HUES64 (cell line): ENCODE measurements around the gene PLEKHA5.

Experiments used
- H3K27ac ChIP-seq: 2 replicates; pipeline ENCODE4 v1.7.0; 2013; ENCODE audit warnings: low read depth, low read length, inconsistent platforms
- H3K27me3 ChIP-seq: 2 replicates; pipeline ENCODE4 v1.6.1; 2013; ENCODE audit warnings: mild to moderate bottlenecking, low read length; ENCODE audit not compliant: insufficient read depth
- H3K36me3 ChIP-seq: 2 replicates; pipeline ENCODE4 v1.6.1; 2013; ENCODE audit warnings: mild to moderate bottlenecking, low read length; ENCODE audit not compliant: insufficient read depth
- H3K4me1 ChIP-seq: 2 replicates; pipeline ENCODE4 v1.6.1; 2013; ENCODE audit warnings: mild to moderate bottlenecking, low read length, moderate library complexity; ENCODE audit not compliant: insufficient read depth
- H3K4me3 ChIP-seq: 2 replicates; pipeline ENCODE4 v1.5.1; 2013; ENCODE audit warnings: mild to moderate bottlenecking, low read length, moderate library complexity
- H3K9ac ChIP-seq: 2 replicates; pipeline ENCODE4 v1.6.1; 2013; ENCODE audit warnings: mild to moderate bottlenecking, low read depth, low read length
- H3K9me3 ChIP-seq: 2 replicates; pipeline ENCODE4 v1.6.1; 2013; ENCODE audit warnings: low read depth, low read length; ENCODE audit not compliant: insufficient read depth
- WGBS: fragments of 150-250, 120-280 bp; methylation state at CpG from one replicate; pipeline ENCODE4 v1.1.7; 2013; ENCODE audit warnings: missing lambda C conversion rate; 5-methylcytosine and 5-hydroxymethylcytosine counted together

The PLEKHA5 gene

GRCh38 chr12:19186722-19187661, 57.5 kb downstream of the PLEKHA5 start:
- 85% methylated on average over 3 of the region's 4 CpGs for WGBS
- H3K9ac ChIP-seq: no peak overlapping the region
- H3K36me3 ChIP-seq: 0 out of 2 replicates have a peak, but pooled peaks cover 3% of the 10 kb centered on the region
- H3K27me3 ChIP-seq: no peaks in the 10 kb centered on the region
- H3K27ac ChIP-seq: peak overlapping the region; percentile 93
- no peak overlapping the region for H3K4me3 ChIP-seq
- H3K4me1 ChIP-seq: peaks cover 83% of the 10 kb centered on the region
- H3K9me3 ChIP-seq: no peaks in the 10 kb centered on the region

- H3K9me3 ChIP-seq: no peaks in the 10 kb centered on the region
- H3K27ac ChIP-seq: 0 out of 2 replicates have a peak overlapping the region, but pooled peaks have one; percentile 18
- H3K9ac ChIP-seq: no peak overlapping the region
- H3K36me3 ChIP-seq: 0 out of 2 replicates have a peak, but pooled peaks cover 3% of the 10 kb centered on the region
- H3K27me3 ChIP-seq: no peaks in the 10 kb centered on the region
- no peak overlapping the region for H3K4me3 ChIP-seq
- WGBS: 60% methylated on average over 1 of the region's 1 CpG
- H3K4me1 ChIP-seq: peaks cover 68% of the 10 kb centered on the region
Measured at GRCh38 chr12:19189522-19189921, 60.0 kb downstream of the PLEKHA5 start.

- H3K27ac ChIP-seq: peak overlapping the region; percentile 57; the same call in 1 of the 2 replicates
- 0 out of 2 replicates have a peak, but pooled peaks cover 3% of the 10 kb centered on the region for H3K36me3 ChIP-seq
- H3K4me1 ChIP-seq: peaks cover 64% of the 10 kb centered on the region
- no peak overlapping the region for H3K4me3 ChIP-seq
- no peaks in the 10 kb centered on the region for H3K27me3 ChIP-seq
- no peak overlapping the region for H3K9ac ChIP-seq
- no peaks in the 10 kb centered on the region for H3K9me3 ChIP-seq
- WGBS: 90% methylated on average over 2 of the region's 2 CpGs
Measured at GRCh38 chr12:19190292-19191031, 60.9 kb downstream of the PLEKHA5 start.

GRCh38 chr12:19191089-19191488, 61.6 kb downstream of the PLEKHA5 start:
- no peak overlapping the region for H3K27ac ChIP-seq
- no peaks in the 10 kb centered on the region for H3K27me3 ChIP-seq
- H3K9ac ChIP-seq: no peak overlapping the region
- no peak overlapping the region for H3K4me3 ChIP-seq
- no peaks in the 10 kb centered on the region for H3K9me3 ChIP-seq
- 86% methylated on average over 1 of the region's 1 CpG for WGBS
- 0 out of 2 replicates have a peak, but pooled peaks cover 3% of the 10 kb centered on the region for H3K36me3 ChIP-seq
- peaks cover 59% of the 10 kb centered on the region for H3K4me1 ChIP-seq

GRCh38 chr12:19191563-19191962, 62.0 kb downstream of the PLEKHA5 start:
- Histone ChIP-seq H3K27me3 (no peaks in the 10 kb centered on the region), H3K36me3 (0 out of 2 replicates have a peak, but pooled peaks cover 3% of the 10 kb centered on the region), H3K4me1 (peaks cover 59% of the 10 kb centered on the region), H3K27ac (no peak overlapping the region), H3K9ac (no peak overlapping the region), H3K9me3 (no peaks in the 10 kb centered on the region), H3K4me3 (no peak overlapping the region)
- 93% methylated on average over 5 of the region's 5 CpGs for WGBS

- no peak overlapping the region for H3K27ac ChIP-seq
- H3K4me3 ChIP-seq: no peak overlapping the region
- H3K9ac ChIP-seq: no peak overlapping the region
- WGBS: 83% methylated on average over 1 of the region's 1 CpG
- H3K27me3 ChIP-seq: no peaks in the 10 kb centered on the region
- H3K9me3 ChIP-seq: no peaks in the 10 kb centered on the region
- H3K4me1 ChIP-seq: peaks cover 57% of the 10 kb centered on the region
- H3K36me3 ChIP-seq: 0 out of 2 replicates have a peak, but pooled peaks cover 3% of the 10 kb centered on the region
Measured at GRCh38 chr12:19192710-19193109, 63.2 kb downstream of the PLEKHA5 start.

GRCh38 chr12:19194963-19195362, 65.4 kb downstream of the PLEKHA5 start:
- no peaks in the 10 kb centered on the region for H3K9me3 ChIP-seq
- no peaks in the 10 kb centered on the region for H3K27me3 ChIP-seq
- H3K4me3 ChIP-seq: no peak overlapping the region
- H3K36me3 ChIP-seq: no peaks in the 10 kb centered on the region
- peaks cover 60% of the 10 kb centered on the region for H3K4me1 ChIP-seq
- no peak overlapping the region for H3K9ac ChIP-seq
- WGBS: 94% methylated on average over 3 of the region's 4 CpGs
- no peak overlapping the region for H3K27ac ChIP-seq

- Histone ChIP-seq H3K4me3 (no peak overlapping the region), H3K9me3 (no peaks in the 10 kb centered on the region), H3K9ac (no peak overlapping the region), H3K36me3 (no peaks in the 10 kb centered on the region), H3K27me3 (no peaks in the 10 kb centered on the region), H3K27ac (no peak overlapping the region), H3K4me1 (peaks cover 51% of the 10 kb centered on the region)
- 66% methylated on average over 6 of the region's 6 CpGs for WGBS
Measured at GRCh38 chr12:19196959-19197630, 67.6 kb downstream of the PLEKHA5 start.

GRCh38 chr12:19198272-19198671, 68.7 kb downstream of the PLEKHA5 start:
- no peak overlapping the region for H3K9ac ChIP-seq
- no peaks in the 10 kb centered on the region for H3K36me3 ChIP-seq
- no peaks in the 10 kb centered on the region for H3K9me3 ChIP-seq
- WGBS: 47% methylated on average over 2 of the region's 2 CpGs
- H3K4me3 ChIP-seq: no peak overlapping the region
- H3K4me1 ChIP-seq: peaks cover 60% of the 10 kb centered on the region
- no peaks in the 10 kb centered on the region for H3K27me3 ChIP-seq
- H3K27ac ChIP-seq: peak overlapping the region; percentile 24; the same call in 1 of the 2 replicates

- H3K9ac ChIP-seq: no peak overlapping the region
- no peaks in the 10 kb centered on the region for H3K36me3 ChIP-seq
- no peak overlapping the region for H3K27ac ChIP-seq
- no peak overlapping the region for H3K4me3 ChIP-seq
- no peaks in the 10 kb centered on the region for H3K9me3 ChIP-seq
- 86% methylated on average over 1 of the region's 1 CpG for WGBS
- no peaks in the 10 kb centered on the region for H3K27me3 ChIP-seq
- peaks cover 70% of the 10 kb centered on the region for H3K4me1 ChIP-seq
Measured at GRCh38 chr12:19199332-19199731, 69.8 kb downstream of the PLEKHA5 start.
